HUES6 (cell line): ENCODE results near the gene TMEM79.

Experiments used
- H3K27ac ChIP-seq: 2 replicates; pipeline ENCODE4 v1.7.0; 2013; ENCODE audit warnings: low read depth, mild to moderate bottlenecking, low read length, inconsistent platforms
- H3K27me3 ChIP-seq: 2 replicates; pipeline ENCODE4 v1.6.1; 2013; ENCODE audit warnings: low read length; ENCODE audit not compliant: control insufficient read depth, insufficient read depth
- H3K36me3 ChIP-seq: 2 replicates; pipeline ENCODE4 v1.6.1; 2013; ENCODE audit warnings: low read length; ENCODE audit not compliant: control insufficient read depth, insufficient read depth
- H3K4me1 ChIP-seq: 2 replicates; pipeline ENCODE4 v1.6.1; 2013; ENCODE audit warnings: low read length; ENCODE audit not compliant: control insufficient read depth, insufficient read depth
- H3K4me3 ChIP-seq: 2 replicates; pipeline ENCODE4 v1.5.1; 2013; ENCODE audit warnings: low read depth, low read length
- H3K9ac ChIP-seq: one replicate; pipeline ENCODE4 v1.6.1; 2013; ENCODE audit warnings: mild to moderate bottlenecking, low read length
- H3K9me3 ChIP-seq: 2 replicates; pipeline ENCODE4 v1.6.1; 2013; ENCODE audit warnings: low read depth, low read length; ENCODE audit not compliant: control insufficient read depth, insufficient read depth

Gene TMEM79

DNA sequence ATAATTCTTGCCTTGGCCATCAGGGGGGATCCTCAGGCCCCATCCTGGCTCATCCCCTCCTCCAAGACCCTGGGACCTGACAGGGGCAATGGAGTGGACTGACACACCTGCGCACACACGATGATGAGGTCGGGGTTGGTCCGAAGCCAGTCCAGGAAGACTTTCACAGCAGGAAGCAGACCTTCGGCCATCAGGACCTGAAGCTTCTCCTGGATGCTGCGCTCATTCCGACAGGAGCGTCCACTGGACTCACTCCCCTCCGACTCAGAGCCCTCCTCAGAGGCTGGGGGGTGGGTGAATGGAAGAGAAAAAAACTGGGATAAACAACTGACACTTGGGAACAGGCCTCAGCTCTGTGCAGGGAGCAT, 20.9 kb upstream of the TMEM79 start:
- no peak overlapping the region for H3K9ac ChIP-seq
- H3K4me1 ChIP-seq: no peaks in the 10 kb centered on the region

GRCh38 chr1:156266051-156266450, 18.1 kb upstream of the TMEM79 start:
- Histone ChIP-seq H3K9me3 (no peaks in the 10 kb centered on the region), H3K27ac (no peak overlapping the region), H3K4me3 (no peak overlapping the region), H3K27me3 (no peaks in the 10 kb centered on the region), H3K4me1 (no peaks in the 10 kb centered on the region), H3K9ac (peak overlapping the region; percentile 30), H3K36me3 (peaks cover 91% of the 10 kb centered on the region)

More for the DNA sequence above, 20.9 kb upstream of the TMEM79 start:
- no peak overlapping the region for H3K27ac ChIP-seq
- H3K9me3 ChIP-seq: no peaks in the 10 kb centered on the region
- no peaks in the 10 kb centered on the region for H3K27me3 ChIP-seq
- H3K4me3 ChIP-seq: no peak overlapping the region
- peaks cover 95% of the 10 kb centered on the region for H3K36me3 ChIP-seq

GRCh38 chr1:156268336-156268735, 15.8 kb upstream of the TMEM79 start:
- Histone ChIP-seq H3K9ac (no peak overlapping the region), H3K4me1 (no peaks in the 10 kb centered on the region), H3K27me3 (no peaks in the 10 kb centered on the region), H3K27ac (no peak overlapping the region), H3K9me3 (no peaks in the 10 kb centered on the region), H3K4me3 (no peak overlapping the region), H3K36me3 (peaks cover 92% of the 10 kb centered on the region)

DNA sequence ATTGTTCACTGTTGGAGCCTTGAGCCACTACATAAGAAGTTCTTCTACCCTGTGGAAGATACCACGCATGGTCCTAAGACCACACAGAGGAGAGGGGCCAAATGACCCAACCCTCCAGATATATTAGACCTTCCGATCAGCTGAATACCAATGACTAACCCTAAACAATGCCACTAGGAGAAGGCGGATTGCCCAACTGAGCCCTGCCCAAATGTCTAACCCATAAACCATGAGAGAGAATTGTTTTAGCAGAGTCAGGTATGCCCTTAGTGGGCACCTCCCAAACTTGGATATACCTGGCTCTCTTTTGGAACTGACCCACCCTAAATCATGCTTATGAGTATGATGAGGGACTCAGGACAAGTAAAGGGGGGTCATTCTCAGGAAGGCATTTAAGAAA, 13.8 kb upstream of the TMEM79 start:
- Histone ChIP-seq H3K36me3 (peaks cover 94% of the 10 kb centered on the region), H3K4me3 (no peak overlapping the region), H3K27ac (no peak overlapping the region), H3K9ac (no peak overlapping the region), H3K4me1 (no peaks in the 10 kb centered on the region), H3K27me3 (no peaks in the 10 kb centered on the region), H3K9me3 (no peaks in the 10 kb centered on the region)

DNA sequence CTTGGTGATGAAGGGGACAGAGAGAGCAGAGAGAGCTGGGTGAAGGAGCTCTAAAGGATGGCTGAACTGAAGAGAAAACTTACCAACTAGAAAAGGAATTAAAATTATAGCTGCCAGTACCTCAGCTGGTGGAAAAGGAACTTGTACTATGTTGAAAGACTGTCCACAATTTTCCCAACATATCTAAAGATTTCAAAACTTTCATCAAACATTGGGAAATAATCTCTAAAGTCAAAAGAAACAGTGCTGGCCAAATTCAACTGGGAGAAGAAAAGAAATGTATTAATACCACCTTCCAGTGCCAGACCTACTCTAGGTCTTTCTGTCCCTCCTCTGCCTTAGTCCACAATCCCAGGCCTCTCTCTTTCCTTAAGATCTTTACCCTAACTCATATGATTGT, 7.6 kb upstream of the TMEM79 start:
- no peak overlapping the region for H3K9ac ChIP-seq

DNA sequence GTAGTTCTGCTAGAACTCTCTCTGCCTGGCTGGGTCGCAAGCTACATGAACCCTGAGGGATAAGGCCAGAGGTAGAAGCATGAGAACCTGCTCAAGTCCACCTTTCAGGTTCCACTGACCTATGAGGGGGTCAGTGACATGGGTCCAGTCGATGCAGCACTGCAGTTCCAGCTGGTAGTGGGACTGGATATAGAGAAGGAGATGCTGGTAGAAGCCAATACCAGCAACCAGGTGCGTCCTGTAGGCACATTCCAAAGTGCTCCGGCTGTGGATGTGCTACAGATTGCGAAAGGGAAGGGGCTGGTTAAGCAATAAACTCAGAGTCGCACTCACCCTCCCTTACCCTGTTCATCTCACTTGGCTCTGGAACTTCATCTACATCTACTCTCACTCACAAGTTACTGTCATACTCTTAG, 7.2 kb upstream of the TMEM79 start:
- Histone ChIP-seq H3K4me3 (no peak overlapping the region), H3K9ac (no peak overlapping the region), H3K36me3 (peaks cover 81% of the 10 kb centered on the region), H3K27ac (no peak overlapping the region), H3K4me1 (0 out of 2 replicates have a peak, but pooled peaks cover 6% of the 10 kb centered on the region), H3K27me3 (no peaks in the 10 kb centered on the region), H3K9me3 (no peaks in the 10 kb centered on the region)

More for the DNA sequence above, 7.6 kb upstream of the TMEM79 start:
- Histone ChIP-seq H3K9me3 (no peaks in the 10 kb centered on the region), H3K36me3 (peaks cover 85% of the 10 kb centered on the region), H3K4me3 (no peak overlapping the region), H3K4me1 (0 out of 2 replicates have a peak, but pooled peaks cover 4% of the 10 kb centered on the region), H3K27ac (no peak overlapping the region), H3K27me3 (no peaks in the 10 kb centered on the region)

DNA sequence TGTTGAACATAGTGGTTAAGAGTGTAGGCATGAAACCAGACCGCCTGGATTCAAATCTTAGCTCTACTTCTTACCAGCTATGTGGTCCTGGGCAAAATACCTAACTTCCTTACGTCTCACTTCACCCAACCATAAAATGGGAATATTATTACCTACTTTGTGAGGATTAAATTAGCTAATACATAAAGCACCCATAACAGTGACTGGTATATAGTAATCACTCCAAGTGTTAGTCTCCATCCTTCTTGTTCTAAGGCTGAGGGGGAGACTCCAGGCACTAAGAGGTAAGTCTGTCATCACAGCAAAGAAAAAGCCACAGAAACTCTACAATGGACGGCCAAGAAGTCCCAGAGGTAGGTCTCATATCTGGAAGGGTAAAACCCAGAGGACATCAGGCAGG, 4.3 kb upstream of the TMEM79 start:
- no peaks in the 10 kb centered on the region for H3K27me3 ChIP-seq
- no peaks in the 10 kb centered on the region for H3K9me3 ChIP-seq
- 0 out of 2 replicates have a peak, but pooled peaks cover 14% of the 10 kb centered on the region for H3K4me1 ChIP-seq
- peaks cover 52% of the 10 kb centered on the region for H3K36me3 ChIP-seq
- H3K27ac ChIP-seq: no peak overlapping the region
- no peak overlapping the region for H3K9ac ChIP-seq
- H3K4me3 ChIP-seq: no peak overlapping the region

GRCh38 chr1:156281281-156281680, 2.8 kb upstream of the TMEM79 start:
- H3K4me3 ChIP-seq: peak overlapping the region; percentile 65
- peaks cover 39% of the 10 kb centered on the region for H3K36me3 ChIP-seq
- no peak overlapping the region for H3K27ac ChIP-seq

DNA sequence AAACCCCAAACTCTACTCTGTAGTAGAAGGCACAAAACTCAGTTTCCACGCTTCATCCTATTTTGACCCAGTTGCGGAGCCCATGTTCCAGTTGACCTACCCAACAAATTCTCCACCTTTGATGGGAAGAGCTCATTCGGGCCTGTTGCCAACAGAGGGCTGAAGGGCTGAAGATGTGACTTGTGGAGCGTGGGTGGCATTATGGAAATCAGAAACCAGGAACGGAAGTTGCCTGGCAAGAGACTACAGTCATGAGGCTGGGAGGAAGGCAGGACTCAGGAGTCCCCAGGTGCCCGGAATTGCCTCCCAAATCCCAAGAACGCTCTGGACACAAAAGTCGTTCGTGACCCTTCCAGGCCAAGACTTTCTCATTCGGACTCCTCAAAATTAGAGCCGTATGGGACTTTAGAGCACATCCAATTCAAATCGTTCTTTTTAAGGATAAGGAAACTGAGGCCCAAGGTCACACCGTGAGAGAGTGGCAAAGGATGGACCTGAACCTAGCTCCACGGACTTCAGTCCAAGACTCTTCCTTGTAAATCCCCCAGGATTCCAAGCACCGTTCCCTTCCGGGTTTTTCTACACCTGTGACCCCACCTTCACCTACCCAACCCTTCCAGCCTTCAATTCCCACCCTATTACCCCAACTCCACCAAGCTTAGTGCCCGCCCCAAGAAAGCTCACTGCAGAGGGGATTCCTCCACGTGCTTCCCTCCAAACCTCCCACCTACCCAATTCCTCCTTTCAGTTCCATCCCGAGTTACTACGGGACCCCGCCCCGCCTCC, 2.2 kb upstream of the TMEM79 start:
- Histone ChIP-seq H3K36me3 (peaks cover 33% of the 10 kb centered on the region), H3K27me3 (no peaks in the 10 kb centered on the region), H3K4me3 (peak overlapping the region; percentile 65), H3K4me1 (0 out of 2 replicates have a peak, but pooled peaks cover 14% of the 10 kb centered on the region), H3K27ac (peak overlapping the region; percentile 88; the same call in 1 of the 2 replicates), H3K9ac (peak overlapping the region; percentile 87), H3K9me3 (no peaks in the 10 kb centered on the region)

More at GRCh38 chr1:156281281-156281680, 2.8 kb upstream of the TMEM79 start:
- Histone ChIP-seq H3K4me1 (0 out of 2 replicates have a peak, but pooled peaks cover 14% of the 10 kb centered on the region), H3K9ac (peak overlapping the region; percentile 87), H3K9me3 (no peaks in the 10 kb centered on the region), H3K27me3 (no peaks in the 10 kb centered on the region)

DNA sequence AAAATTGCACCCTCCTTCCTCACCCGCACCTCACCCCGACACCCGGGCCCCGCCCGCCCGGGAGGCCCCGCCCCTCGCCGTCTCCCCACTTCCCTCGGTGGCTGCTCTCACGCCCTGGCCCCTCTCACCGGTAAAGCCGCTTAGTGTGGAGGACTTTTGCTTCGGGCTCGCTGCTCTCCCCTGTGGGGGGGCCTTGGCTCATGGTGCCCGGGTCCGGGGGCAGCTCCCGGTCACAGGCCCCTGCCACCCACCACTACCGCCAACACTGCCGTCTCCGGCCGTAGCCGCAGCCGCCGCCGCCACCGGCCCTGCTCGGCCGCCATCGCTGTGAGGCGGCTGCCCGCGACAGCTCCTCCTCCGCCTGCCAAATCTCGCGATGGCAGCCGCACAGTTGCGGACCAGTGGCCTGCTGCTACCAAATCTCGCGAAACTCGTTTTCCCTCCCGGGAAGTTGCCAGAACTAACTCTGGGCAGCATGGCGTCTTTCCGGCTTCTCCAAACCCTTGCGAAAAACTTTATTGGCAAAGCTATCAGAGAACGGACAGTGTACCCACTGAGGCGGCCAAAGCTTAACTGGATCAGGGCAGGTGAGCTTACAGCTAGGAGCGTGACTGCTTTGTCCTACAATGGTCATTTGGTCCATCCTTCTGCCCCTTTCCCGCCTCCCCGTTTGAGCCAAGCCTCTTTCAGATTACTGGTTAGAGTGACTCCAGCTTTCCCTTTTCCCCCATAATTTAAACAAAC, 1.5 kb upstream of the TMEM79 start, which contains the start of gene SMG5:
SMG5 (minus strand) TSS at position 347 of the 744 bp plus-strand sequence; CDS start at position 202, 145 bp downstream.
- Histone ChIP-seq H3K4me3 (peak within 1 kb of the TSS; percentile 65), H3K9ac (peak within 1 kb of the TSS; percentile 87), H3K4me1 (0 out of 2 replicates have a peak, but pooled peaks cover 14% of the 10 kb centered on the region)

DNA sequence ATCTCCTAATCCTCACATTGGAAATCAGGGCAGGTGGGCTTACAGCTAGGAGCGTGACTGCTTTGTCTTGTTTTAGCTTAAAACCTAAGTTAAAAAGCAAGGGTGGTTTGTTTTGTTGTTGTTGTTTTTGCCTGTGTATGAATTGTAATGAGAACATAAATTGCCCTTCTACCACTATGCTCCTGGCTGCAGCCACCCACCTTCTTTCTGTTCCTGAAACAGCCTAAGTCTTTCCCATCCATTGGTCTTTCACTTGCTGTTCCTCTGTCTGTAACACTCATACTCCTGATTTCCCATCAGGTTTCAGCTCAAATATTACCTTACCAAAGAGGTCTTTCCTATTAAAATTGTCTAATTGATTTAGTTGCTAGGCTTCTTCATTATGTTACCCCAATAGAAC, 604 bp upstream of the TMEM79 start:
- Histone ChIP-seq H3K9ac (peak overlapping the region; percentile 87), H3K36me3 (peaks cover 16% of the 10 kb centered on the region), H3K27ac (no peak overlapping the region), H3K4me3 (peak overlapping the region; percentile 65), H3K4me1 (0 out of 2 replicates have a peak, but pooled peaks cover 14% of the 10 kb centered on the region), H3K9me3 (no peaks in the 10 kb centered on the region), H3K27me3 (no peaks in the 10 kb centered on the region)

More for the DNA sequence above, 1.5 kb upstream of the TMEM79 start, which contains the start of gene SMG5:
- no peaks in the 10 kb centered on the region for H3K9me3 ChIP-seq
- peak within 1 kb of the TSS; percentile 88 for H3K27ac ChIP-seq
- peaks cover 25% of the 10 kb centered on the region for H3K36me3 ChIP-seq
- H3K27me3 ChIP-seq: no peaks in the 10 kb centered on the region
